ENCODE data around the gene COBL. TPM values are rescaled to one million over a fixed set of nuclear protein-coding genes. Genes with fewer than 3 reads are reported as not detected.

The COBL gene
- total and polyA plus RNA-seq, 2 donors (not counting 3 experiments of a cell fraction or from before 2014, with no cell fraction given), result 0.11 TPM; not detected in 1

GRCh38 chr7:51079494-51079893 lies 237.1 kb downstream of the COBL start:
- CTCF ChIA-PET, result no interaction called here
- no peaks in the 10 kb centered on the region for H3K36me3 ChIP-seq (ENCODE audit: control insufficient read depth in 2 of 2, extremely low read depth in 1 of 2, insufficient read depth in 2 of 2, low read length in 2 of 2)
- intact Hi-C loops (cut with micrococcal nuclease), result no loop called here
- H3K4me2 ChIP-seq (ENCODE audit: insufficient read depth, low read length), result no peak overlapping the region
- H3K9ac ChIP-seq (replicated peaks; ENCODE audit: extremely low read depth, insufficient read depth, low read length), result no peak overlapping the region
- TF ChIP-seq JUN (IDR thresholded peaks at IDR 0.05; ENCODE audit: borderline replicate concordance, insufficient read depth, insufficient read length, low read depth) (no peak), MAX (IDR thresholded peaks at IDR 0.05; ENCODE audit: insufficient read depth, insufficient read length) (no peak), POLR2AphosphoS5 (IDR thresholded peaks at IDR 0.05; ENCODE audit: insufficient read depth, low read depth, low read length) (no peak), POLR2A (IDR thresholded peaks at IDR 0.05; ENCODE audit: low read depth, low read length) (no peak), FOS (IDR thresholded peaks at IDR 0.05; ENCODE audit: borderline replicate concordance, insufficient read depth, low read length) (no peak)
- H3K9me1 ChIP-seq (replicated peaks; ENCODE audit: control insufficient read depth, extremely low read depth, insufficient read depth, low read length), result no peaks in the 10 kb centered on the region
- POLR2A ChIA-PET, result no interaction called here
- no peaks in the 10 kb centered on the region for H4K20me1 ChIP-seq (replicated peaks; ENCODE audit: control insufficient read depth, extremely low read depth, insufficient read depth, low read length)
- BruUV-seq (replicated peaks), result no TSS peak
- dilution Hi-C loops (cut with MboI; ENCODE audit: extremely low pct_ligation_motif_present, low sequenced_read_pairs), result no loop called here
- no peak overlapping the region for H2AFZ ChIP-seq (ENCODE audit: low read depth, low read length)
- H3K4me3 ChIP-seq (replicated peaks in 1 of 3; ENCODE audit: insufficient read depth in 1 of 3, low read depth in 1 of 3, low read length in 3 of 3), result no peak overlapping the region
- no peak for DNase-seq (ENCODE audit: low read depth, low spot score)
- no peaks in the 10 kb centered on the region for H3K79me2 ChIP-seq (ENCODE audit: control insufficient read depth, insufficient read depth, low read length)
- peaks cover 16% of the 10 kb centered on the region for H3K4me1 ChIP-seq (ENCODE audit: control insufficient read depth, extremely low read depth, insufficient read depth, low read length)
- no peak for FAIRE-seq
- peaks cover 0 to 5% of the 10 kb centered on the region in 2 experiments for H3K27me3 ChIP-seq (ENCODE audit: control insufficient read depth in 2 of 2, insufficient read depth in 2 of 2, low read length in 2 of 2)
- no peak overlapping the region for H3K27ac ChIP-seq (ENCODE audit: insufficient read depth, low read depth, low read length)
- no peaks in the 10 kb centered on the region for H3K9me3 ChIP-seq (replicated peaks; ENCODE audit: control insufficient read depth, insufficient read depth, low read length)

GRCh38 chr7:51078653-51079052 lies 238.0 kb downstream of the COBL start:
- dilution Hi-C loops (cut with MboI; ENCODE audit: extremely low pct_ligation_motif_present, low sequenced_read_pairs), result no loop called here
- H3K27ac ChIP-seq (ENCODE audit: insufficient read depth, low read depth, low read length), result no peak overlapping the region
- BruUV-seq (replicated peaks), result no TSS peak
- intact Hi-C loops (cut with micrococcal nuclease), result no loop called here
- H3K4me3 ChIP-seq (replicated peaks in 1 of 3; ENCODE audit: insufficient read depth in 1 of 3, low read depth in 1 of 3, low read length in 3 of 3), result no peak overlapping the region
- no peaks in the 10 kb centered on the region for H3K79me2 ChIP-seq (ENCODE audit: control insufficient read depth, insufficient read depth, low read length)
- no peaks in the 10 kb centered on the region for H3K36me3 ChIP-seq (ENCODE audit: control insufficient read depth in 2 of 2, extremely low read depth in 1 of 2, insufficient read depth in 2 of 2, low read length in 2 of 2)
- no peaks in the 10 kb centered on the region for H3K9me3 ChIP-seq (replicated peaks; ENCODE audit: control insufficient read depth, insufficient read depth, low read length)
- no peak overlapping the region for H3K9ac ChIP-seq (replicated peaks; ENCODE audit: extremely low read depth, insufficient read depth, low read length)
- peaks cover 16% of the 10 kb centered on the region for H3K4me1 ChIP-seq (ENCODE audit: control insufficient read depth, extremely low read depth, insufficient read depth, low read length)
- DNase-seq (ENCODE audit: low read depth, low spot score) (no peak), FAIRE-seq (no peak)
- POLR2A ChIA-PET, result no interaction called here
- no peak overlapping the region for H2AFZ ChIP-seq (ENCODE audit: low read depth, low read length)
- H3K4me2 ChIP-seq (ENCODE audit: insufficient read depth, low read length), result no peak overlapping the region
- H3K27me3 ChIP-seq (ENCODE audit: control insufficient read depth in 2 of 2, insufficient read depth in 2 of 2, low read length in 2 of 2), result peaks cover 0 to 4% of the 10 kb centered on the region in 2 experiments
- CTCF ChIA-PET, result no interaction called here
- H3K9me1 ChIP-seq (replicated peaks; ENCODE audit: control insufficient read depth, extremely low read depth, insufficient read depth, low read length), result no peaks in the 10 kb centered on the region
- no peaks in the 10 kb centered on the region for H4K20me1 ChIP-seq (replicated peaks; ENCODE audit: control insufficient read depth, extremely low read depth, insufficient read depth, low read length)
- no peak for TF ChIP-seq FOS (IDR thresholded peaks at IDR 0.05; ENCODE audit: borderline replicate concordance, insufficient read depth, low read length)
- no peak for TF ChIP-seq POLR2A (IDR thresholded peaks at IDR 0.05; ENCODE audit: low read depth, low read length)
- no peak for TF ChIP-seq CTCF (IDR thresholded peaks at IDR 0.05; ENCODE audit: extremely low read depth in 1 of 2, insufficient read depth in 1 of 2, low read depth in 1 of 2, low read length in 2 of 2)
- TF ChIP-seq JUN (IDR thresholded peaks at IDR 0.05; ENCODE audit: borderline replicate concordance, insufficient read depth, insufficient read length, low read depth), result no peak
- no peak for TF ChIP-seq MYC (IDR thresholded peaks at IDR 0.05; ENCODE audit: low read depth, low read length)
- TF ChIP-seq EZH2 (IDR thresholded peaks at IDR 0.05; ENCODE audit: borderline replicate concordance, low read depth, low read length, severe bottlenecking), result no peak
- TF ChIP-seq POLR2AphosphoS5 (IDR thresholded peaks at IDR 0.05; ENCODE audit: insufficient read depth, low read depth, low read length), result no peak
- TF ChIP-seq GATA2 (IDR thresholded peaks at IDR 0.05; ENCODE audit: insufficient read depth, insufficient read length, low read depth, low read length), result no peak
- TF ChIP-seq MAX (IDR thresholded peaks at IDR 0.05; ENCODE audit: insufficient read depth, insufficient read length), result no peak
